Lower leg skin (tissue), 3 donors: Measurements from ENCODE around the gene SETDB2.

Experiments
- CTCF ChIP-seq, 3 donors: fragments of 450-650 bp; IDR thresholded peaks; one replicate each; pipeline ENCODE4 v1.5.1; 2016; ENCODE audit warnings: antibody characterized with exemption in 3 of 3, mild to moderate bottlenecking in 3 of 3, moderate library complexity in 2 of 3
- POLR2A ChIP-seq, 2 donors: fragments of 450-650 bp; IDR thresholded peaks; one replicate each; pipeline ENCODE4 v1.6.1; 2016 to 2017; ENCODE audit warnings: antibody characterized with exemption in 2 of 2, mild to moderate bottlenecking in 1 of 2, moderate library complexity in 1 of 2

GRCh38 chr13:49530457-49530856 is 86.4 kb downstream of the SETDB2 start:
- TF ChIP-seq CTCF (IDR thresholded peaks at IDR 0.05) (no peak), POLR2A (IDR thresholded peaks at IDR 0.05) (no peak)
